Retina (tissue), 1 donor: ENCODE results near the gene TMEM37.

Experiments used
- DNase-seq: peaks from one replicate; pipeline ENCODE4 v3.0.0-alpha.2; 2016

Gene TMEM37

DNA sequence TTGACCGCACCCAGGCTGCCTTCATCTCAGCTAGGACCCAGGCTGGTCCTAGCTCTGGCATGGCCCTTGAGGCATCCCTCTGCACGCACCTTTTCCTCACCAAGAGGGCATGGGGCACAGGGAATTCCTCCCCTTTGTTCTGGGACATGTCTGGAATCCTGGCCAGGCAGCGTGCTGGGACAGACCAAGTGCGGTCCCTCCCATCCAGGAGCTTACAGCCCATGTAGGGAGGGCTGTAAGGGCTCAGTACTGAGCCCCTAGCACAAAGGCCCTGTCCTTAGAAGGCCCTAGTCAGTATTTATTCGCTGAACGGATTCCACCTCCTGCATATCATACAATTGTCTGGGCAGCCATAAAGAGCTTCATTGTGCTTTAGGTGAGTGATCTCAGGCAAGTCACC, 3.0 kb downstream of the TMEM37 start:
- no peak for DNase-seq

DNA sequence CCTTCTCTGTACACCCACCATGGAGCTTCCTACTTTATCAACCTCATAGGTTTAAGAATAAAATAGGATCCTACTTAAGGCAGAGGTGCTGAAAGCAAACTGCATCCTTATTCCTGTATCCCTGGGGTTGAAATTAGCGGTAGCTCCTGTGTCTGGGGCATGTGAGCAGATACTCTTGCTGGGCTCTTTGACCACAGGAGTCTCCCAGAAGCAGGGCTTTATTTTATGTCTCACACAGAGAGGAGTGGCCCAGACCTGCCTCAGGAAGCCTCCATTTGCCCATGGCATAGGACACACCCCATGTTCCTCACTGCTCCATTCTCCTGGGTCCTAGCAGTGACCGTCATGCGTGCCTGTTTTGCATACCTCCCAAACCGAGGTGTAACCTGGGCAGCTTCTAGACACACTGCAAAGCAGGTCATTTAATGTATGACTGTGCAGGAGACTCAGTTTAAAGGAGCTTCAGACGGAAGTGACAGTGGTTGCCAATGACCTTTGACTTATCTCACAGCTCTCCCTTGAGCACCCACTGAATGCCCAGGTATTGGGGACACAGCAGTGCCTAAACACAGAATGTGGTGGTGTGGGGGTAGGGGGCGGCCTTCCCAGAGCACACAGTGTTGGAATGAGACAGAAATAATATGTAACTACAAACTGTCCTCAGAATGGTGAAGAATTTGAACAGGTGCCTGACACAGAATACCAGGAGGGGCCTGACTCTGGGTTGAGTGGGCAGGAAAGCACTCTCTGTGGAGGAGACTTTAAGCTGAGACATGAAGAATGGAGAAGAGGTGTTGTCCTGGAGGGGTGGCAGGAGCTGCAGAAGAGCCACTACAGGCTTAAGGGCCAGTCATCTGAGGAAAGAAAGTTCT, 3.7 kb downstream of the TMEM37 start:
- no peak for DNase-seq

DNA sequence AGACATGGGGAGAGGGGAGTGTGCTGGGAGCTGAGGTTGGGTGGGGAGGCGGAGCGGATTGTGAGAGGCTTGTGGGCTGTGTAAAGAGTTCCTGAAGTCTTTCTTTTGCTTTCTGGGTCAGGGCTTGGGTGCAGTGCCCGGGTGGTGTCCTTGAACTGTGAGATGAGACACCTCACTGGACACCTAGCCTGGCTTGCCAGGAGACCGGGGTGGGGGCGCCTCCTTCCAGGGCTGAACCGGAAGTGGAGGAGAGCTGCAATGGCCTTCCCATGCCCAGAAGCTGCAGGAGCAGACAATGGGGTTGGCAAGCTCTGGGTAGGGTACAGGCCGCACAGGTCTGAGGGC, 4.3 kb downstream of the TMEM37 start:
- DNase-seq: no peak

DNA sequence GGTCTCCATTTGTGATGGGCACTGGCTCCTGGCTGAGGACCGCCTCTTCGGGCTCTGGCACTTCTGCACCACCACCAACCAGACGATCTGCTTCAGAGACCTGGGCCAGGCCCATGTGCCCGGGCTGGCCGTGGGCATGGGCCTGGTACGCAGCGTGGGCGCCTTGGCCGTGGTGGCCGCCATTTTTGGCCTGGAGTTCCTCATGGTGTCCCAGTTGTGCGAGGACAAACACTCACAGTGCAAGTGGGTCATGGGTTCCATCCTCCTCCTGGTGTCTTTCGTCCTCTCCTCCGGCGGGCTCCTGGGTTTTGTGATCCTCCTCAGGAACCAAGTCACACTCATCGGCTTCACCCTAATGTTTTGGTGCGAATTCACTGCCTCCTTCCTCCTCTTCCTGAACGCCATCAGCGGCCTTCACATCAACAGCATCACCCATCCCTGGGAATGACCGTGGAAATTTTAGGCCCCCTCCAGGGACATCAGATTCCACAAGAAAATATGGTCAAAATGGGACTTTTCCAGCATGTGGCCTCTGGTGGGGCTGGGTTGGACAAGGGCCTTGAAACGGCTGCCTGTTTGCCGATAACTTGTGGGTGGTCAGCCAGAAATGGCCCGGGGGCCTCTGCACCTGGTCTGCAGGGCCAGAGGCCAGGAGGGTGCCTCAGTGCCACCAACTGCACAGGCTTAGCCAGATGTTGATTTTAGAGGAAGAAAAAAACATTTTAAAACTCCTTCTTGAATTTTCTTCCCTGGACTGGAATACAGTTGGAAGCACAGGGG, 5.5 kb downstream of the TMEM37 start:
- DNase-seq: no peak

DNA sequence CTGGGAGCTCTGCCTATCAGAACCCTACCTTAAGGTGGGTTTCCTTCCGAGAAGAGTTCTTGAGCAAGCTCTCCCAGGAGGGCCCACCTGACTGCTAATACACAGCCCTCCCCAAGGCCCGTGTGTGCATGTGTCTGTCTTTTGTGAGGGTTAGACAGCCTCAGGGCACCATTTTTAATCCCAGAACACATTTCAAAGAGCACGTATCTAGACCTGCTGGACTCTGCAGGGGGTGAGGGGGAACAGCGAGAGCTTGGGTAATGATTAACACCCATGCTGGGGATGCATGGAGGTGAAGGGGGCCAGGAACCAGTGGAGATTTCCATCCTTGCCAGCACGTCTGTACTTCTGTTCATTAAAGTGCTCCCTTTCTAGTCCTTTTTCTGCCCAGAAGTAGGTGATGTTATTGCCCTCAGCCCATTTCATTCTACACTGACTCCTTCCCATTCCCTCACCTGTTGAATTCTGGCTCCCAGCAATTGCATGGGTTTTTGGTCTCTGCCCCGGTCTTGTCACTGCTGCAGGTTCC, 6.5 kb downstream of the TMEM37 start:
- DNase-seq: no peak

DNA sequence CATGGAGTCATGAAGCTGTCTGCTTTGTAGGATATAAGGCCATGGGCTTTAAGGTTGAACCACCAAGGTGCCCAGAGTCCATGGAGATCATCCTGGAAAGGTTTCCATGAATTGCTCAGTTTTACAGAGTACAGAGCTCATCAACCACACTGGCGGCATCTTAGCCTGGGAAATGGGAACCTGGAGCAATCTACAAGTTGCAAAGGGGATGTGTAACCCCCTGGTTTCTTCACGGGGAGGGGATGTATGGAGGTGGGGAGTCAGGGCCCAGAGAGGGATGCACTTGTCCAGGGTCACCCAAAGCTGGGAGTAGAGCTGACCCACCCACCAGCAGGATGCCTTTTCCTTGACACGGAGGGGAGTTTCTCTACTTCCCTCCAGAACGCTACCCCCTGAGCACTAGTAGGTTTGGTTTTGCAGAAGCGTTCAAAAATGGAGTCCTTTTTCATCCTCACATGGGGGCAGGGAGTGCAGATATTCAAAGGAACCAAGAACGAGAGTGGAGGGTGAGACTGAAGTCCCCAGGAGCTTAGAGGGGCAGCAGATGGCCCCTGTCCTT, 7.2 kb downstream of the TMEM37 start:
- no peak for DNase-seq

DNA sequence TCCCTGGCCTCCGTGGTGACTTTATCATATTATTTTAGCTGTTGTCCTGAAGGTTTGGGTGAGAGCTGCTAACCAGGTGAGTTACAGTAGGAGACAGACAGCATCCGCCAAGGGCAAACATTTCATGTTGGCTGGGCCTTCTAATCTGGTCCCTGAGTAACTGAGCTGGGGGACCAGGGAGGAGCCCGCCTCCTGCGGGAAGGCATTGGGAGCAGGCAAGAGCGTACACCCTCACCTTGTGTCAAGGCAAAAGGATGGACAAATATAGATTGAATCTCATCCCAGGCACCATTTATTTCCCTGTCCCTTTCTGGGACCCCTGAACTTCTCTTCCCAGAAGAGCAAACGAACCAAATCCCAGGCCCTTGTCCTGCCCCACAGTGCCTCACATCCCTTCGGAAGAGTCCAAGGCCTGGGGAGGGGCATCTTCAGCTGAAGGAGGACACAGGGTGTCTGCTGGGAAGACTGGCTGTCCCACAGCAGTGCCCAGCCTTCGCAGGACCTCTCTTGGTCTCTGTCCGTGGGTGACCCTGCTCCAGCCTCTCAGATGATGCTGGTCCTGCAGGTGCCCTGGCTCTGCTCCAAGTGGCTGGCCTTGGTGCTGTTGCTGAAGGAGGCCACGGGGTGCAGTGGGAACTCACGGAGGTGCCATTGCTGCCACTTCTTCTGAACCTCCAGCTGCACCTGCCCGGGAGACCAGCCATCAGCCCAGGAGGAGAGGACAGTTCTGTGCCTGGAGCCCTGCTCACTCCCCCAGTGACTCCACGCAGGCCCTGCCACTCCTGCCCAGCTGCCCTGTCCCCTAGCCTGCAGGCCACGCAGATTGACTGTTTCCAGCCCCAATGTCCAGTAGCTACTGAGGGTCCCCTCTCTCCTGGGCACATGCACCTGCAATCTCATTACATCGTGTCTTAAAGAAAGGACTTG, 8.2 kb downstream of the TMEM37 start:
- no peak for DNase-seq

DNA sequence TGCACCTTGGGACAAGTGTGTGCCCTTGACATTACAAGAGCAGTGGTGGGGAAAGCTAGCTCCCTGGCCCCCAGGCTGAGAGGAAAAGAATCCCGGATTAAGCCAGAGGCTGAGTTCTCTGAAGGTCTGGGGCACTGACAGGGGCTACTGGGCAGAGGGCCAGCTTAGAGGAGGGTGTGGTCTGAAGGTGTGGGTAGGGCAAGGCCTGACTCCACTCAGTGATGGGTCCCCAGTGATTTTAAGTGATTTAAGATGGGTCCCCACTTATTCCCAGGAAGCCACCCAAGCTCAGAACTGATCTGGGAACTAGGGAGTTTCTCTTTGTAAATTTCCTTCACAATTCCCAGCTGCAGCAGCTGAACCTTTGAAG, 8.8 kb downstream of the TMEM37 start:
- DNase-seq: no peak

DNA sequence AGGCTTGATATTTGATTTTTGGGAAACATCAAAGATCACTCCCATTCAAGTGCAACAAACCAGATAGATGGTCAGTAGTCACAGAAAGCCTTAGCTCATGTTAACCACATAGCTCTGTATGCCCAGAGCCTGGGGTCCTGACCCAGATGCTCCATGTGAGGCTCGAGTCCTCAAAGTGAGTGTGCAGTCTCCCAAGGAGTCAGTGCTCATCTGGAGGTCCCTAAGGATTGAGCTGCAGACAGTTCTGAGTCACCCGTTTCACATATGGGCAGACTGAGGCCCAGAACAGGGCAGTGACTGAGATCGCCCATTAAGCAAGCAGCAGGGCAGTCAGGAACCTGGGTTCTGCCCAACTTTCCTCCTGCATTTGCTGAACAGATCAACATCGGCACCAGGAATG, 9.2 kb downstream of the TMEM37 start:
- DNase-seq: no peak

DNA sequence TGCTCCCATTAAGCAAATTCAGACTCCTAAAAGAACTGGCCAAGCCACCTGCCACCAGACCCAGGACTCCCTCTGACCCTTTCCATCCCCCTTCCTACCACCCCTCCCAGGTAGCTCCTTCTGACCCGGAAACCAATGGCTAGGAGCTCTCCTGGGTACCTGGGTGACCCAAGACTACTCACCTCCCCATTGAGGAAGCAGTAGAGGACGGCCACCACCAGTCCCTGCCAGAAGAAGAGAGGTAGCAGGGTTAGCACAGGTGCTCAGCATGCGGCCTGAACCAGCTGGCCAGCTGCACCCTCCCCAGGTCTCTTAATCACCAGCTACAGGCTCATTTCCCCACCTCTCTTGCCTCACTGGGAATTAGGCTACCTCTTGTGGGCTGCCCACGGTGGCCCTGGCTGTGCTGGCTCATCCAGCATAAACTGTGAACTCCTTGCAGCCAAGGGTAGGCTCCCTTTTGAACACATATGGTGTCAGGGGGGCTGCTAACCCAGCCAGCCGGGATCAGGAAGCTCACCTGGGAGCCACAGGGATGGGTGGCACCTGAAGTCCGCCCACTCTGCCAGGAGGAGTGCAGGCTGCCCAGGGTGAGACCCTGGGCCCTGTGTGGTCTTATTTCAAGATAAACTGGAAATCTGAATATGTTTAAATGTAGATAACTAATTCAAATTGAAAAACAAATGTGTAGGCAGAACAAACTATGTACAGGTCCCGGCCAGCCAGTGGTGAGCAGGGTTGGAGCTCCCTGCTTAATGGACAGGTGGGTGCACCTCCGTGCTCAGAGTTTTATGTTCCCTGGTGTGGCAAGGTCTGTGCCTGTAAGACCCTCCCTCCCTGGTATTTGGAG, 9.9 kb downstream of the TMEM37 start:
- no peak for DNase-seq

DNA sequence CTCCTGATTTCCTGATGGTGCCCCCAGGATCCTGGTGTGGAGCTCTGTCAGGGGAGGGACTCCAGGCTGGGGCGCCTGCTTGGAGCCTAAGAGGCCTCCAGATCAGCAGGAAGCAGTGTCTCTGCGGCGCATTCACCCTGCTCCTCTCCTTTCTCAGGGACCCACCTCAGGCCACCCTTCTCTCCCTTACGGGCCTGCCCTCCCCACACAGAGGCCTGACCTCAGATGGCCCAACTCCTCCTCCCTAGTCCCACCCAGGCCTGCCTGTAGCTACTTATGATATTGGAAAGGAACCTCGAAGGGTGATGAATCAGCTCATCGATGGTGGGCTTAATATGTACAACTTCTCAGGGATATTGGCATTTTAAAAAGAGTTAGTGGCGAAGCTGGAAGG, 10.6 kb downstream of the TMEM37 start:
- no peak for DNase-seq

DNA sequence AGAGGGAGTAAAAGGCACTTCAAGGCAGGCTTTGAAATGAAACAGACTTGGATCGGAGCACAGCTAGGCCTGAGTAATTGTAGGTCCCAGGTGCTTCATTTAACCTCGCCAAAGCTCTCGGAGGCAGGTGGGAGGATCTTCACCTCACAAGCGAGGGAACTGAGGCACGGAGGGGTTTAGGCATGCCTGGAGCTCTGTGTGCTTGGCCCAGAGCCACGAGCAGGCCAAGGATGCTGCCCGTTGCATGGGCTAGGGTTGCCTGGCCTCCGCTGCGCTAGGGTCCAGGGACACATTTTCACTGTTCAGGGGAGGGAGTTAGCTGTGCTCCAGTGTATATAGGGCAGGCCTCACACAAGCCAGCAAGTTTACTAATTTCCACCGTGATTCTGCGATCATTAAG, 11.2 kb downstream of the TMEM37 start:
- no peak for DNase-seq

DNA sequence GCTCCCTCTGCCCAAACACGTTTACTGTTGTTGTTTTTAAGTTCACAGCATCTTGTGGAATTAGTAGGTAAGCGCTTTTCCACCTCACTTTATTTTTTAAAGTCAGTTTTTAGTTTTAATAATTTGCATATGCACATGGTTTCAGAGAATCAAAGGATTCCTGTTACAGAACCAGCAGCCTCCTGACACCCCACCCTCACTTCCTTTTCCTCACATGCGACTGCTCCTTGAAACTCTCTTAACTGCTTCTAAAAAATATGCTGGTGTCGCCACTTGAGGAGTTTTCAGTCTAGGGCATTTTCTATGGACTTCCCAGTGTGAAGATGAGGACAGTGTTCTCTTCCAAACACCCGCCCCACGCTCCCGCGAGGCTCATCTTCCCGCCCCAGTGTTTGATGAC, 14.4 kb downstream of the TMEM37 start:
- DNase-seq: no peak

DNA sequence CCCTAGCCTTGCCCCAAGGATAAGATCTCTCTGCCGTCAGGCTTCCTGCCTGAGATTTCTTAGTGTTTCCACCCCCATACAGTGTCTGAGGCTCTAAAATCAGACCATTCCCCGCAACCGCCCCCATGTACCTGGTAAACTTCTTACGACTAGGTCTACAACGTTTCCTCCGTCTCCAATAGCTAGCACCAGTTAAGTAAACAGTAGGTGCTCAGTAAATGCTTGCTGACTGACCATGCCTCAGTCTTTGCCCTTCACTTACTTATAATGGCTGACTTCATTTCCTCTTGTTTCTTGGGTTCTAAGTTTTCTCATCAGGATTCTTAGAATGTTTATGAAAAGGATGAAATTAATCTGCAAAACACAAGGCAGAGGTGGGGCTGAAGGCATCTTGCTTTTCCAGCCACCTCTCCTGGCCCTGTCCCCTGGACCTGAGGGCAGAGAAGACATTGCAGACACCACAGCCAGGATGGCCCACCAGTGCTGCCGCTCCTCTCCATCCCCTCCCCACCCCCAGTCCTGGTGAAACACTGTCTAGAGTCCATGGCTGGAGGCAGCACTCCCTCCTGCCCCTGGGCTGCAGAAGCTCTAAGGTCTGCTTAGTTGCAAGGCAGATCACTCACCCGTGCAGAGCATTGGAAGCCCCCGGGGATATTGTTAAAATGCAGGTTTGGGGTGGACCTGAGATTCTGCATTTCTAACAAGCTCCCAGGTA, 16.9 kb downstream of the TMEM37 start:
- DNase-seq: no peak

DNA sequence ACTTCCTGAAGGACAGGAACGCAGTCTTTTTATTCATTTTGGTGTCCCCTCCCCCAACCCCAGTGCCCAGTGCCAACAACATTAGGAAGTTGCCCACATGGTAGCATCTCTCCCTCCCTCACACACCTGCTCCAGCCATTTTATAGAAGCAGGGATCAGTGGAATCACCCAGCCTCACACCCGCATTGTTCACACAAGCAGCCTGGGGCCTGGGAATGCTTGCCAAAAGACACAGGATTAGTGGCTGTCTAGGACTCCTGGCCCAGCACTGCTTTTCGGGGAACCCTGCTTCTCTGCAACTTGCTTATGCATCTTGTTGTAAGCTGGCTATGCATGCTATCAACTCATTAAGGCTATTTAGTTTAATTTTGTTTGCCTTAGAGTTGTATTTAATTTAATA, 17.9 kb downstream of the TMEM37 start:
- no peak for DNase-seq

DNA sequence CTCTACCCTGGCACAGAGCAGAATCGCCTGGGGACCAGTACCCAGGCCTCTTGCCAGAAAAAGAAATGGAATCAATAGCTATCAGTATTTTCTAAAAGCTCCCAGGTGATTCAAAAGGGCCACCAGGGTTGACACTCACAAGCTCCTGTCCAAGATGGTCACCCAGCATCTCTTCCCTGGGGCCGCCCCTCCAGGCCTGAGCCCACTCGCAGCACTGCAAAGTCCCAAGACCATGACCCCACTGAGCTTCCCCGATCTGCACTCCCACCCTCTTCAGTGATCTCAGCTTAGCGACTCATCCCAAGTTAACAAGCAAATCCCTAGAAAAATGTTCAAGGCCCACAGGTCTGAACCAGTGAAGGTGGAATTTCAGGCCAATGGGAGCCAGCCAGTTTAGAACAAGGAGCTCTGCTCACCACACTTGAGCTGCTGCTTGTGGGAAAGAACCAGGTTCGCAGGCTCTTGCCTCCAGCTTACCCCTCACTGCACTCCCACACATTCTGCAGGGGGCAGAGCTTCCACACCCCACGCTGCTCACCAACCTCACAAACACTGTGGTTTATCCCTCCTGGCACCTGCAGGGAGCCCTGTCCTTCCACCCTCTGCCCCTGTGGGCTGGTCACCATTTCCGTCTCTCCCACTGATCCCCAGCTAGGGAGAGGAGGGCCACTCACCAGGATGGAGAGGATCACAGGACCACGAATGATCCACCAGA, 19.8 kb downstream of the TMEM37 start:
- DNase-seq: no peak

DNA sequence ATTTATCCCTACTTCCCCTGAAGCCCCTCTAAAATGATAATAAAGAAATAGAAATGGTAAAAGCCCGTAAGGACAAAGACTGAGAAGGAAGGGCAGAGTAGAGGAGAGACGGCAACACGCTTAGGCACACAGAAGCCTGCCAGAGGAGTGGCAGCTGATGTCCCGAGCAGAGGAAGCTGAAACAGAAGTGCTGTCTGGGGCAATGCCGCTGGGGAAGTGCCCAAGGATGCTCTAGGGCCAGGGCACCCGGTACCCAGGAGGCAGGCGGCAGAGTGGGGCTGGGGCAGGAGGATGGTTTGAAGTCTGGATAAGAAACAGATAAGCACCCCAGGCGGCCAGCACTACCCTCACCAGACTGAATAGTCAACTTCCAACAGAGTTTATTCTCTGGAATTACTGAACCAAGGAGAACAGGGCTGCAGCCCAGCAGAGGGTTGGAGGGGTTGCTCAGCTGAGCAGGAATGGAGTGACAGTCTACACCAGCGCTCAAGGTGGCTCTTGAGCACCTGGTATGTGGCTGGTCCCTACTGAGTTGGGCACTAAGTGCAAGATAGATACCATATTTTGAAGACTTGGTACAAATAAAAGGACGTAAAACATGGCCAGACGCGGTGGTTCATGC, 22.4 kb downstream of the TMEM37 start:
- DNase-seq: peak; percentile 23

DNA sequence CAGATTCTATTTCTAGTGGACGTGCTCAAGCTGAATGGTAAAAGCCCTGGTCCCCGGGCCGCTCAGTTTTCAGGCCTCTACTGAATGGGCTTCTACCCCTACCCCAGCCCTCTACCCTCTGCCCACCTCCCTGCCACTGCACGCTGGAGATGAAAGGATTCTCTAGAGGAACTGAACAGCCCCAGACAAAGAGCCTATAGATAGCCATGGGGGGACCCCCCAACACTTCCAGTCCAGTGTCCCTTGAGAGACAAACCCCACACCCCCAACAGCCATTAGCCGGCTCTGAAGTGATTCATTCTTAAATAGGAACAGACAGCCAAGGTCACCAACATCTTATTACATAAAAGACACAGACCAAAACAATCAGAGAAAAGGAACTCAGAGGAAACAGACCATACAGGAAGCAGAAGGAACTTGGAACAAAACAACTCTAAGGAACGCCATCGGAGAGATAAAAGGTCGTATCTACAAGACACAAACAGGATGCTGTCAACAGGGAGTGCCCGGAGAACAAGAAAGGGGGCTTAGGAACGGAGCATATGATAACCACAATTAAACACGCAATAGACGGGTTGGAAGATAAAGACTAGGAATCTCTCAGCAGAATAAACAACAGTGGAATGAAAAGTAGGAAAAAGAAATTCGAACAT, 23.5 kb downstream of the TMEM37 start:
- DNase-seq: peak; percentile 87

DNA sequence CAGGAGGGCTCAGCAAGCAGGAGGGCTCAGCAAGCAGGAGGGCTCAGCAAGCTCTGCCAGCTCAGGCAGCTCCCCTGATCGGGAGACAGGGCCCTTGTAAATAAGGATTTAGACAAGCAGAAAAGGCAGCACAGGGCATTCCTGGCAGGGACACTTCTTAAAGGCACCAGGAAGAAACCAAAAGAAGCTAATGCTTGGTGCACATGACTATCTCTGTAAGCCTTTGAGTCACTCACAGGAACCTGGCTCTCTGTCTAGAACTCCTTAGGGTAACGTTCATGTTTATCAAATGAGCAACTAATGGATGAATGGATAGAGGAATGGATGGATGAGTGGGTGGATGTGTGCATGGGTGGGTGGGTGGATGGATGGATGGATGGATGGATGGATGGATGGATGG, 28.4 kb downstream of the TMEM37 start:
- no peak for DNase-seq
